HTERT RPE-1 (cell line): Measurements from ENCODE around the gene NFKBIB.

Experiments used
- in situ Hi-C: fragments of 300-500 bp; cut with MboI; formaldehyde crosslinking; loops from 4 replicates; pipeline ENCODE4 v1.14.3; 2020; ENCODE audit warnings: low sequenced_read_pairs

The NFKBIB gene

DNA sequence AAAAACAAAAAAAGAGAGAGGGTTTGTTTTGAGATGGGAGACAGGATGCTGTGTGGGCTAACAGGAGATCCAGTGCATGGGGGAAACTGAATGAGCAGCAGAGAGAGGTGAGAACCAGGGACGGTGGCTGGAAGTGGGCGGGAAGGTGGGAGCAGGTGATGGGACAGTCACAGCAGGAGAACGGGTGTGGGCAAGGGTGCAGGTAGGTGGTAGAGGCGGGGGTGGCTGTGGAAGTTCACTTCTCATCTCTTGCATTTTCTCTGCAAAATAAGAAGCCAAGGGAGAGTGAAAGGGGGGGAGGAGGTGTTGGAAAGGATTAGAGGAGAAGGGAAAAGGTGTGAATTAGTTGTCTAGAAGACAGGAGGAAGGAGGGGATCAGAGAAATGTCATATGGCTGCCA, 53.9 kb downstream of the NFKBIB start:
- in situ Hi-C loops = no loop called here

DNA sequence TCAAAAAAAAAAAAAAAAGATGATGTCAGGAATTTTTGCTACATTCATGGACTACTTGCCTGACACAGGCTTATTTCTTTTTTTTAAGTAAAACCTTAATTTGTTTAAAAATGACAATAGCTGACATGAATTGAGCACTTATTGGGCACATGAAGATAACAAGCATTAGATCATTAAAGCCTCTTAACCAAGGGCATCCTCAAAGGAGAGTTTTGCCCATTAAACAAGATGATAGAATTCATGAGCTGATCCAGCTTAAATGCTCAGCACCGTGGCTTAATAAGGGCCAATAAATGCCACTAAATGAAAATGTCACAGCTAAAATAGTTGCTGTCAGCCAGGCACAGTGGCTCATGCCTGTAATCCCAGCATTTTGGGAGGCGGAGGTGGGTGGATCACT, 56.5 kb downstream of the NFKBIB start:
- in situ Hi-C loops = no loop called here

GRCh38 chr19:38958301-38958700, 58.5 kb downstream of the NFKBIB start:
- in situ Hi-C loops = no loop called here
